HCT116 (cell line): ENCODE measurements around the gene ZFYVE27.

Experiments used
- ATF3 ChIP-seq: IDR thresholded peaks from 2 replicates; pipeline ENCODE4 v1.6.1; 2012
- CTCF ChIP-seq, 3 experiments: fragments of 200-600 bp in 1 of 3; sonication (generic) in 1 of 3; IDR thresholded peaks in 2 of 3; conservative IDR thresholded peaks in 1 of 3; 2 replicates each; pipeline ENCODE4 v1.5.1; 2012 to 2017; ENCODE audit warnings: low read depth in 2 of 3, low read length in 2 of 3, antibody characterized with exemption in 1 of 3, borderline replicate concordance in 1 of 3, control low read depth in 1 of 3, mild to moderate bottlenecking in 1 of 3, mixed read lengths in 1 of 3, mixed run types in 1 of 3, moderate library complexity in 1 of 3; ENCODE audit not compliant: insufficient read depth in 1 of 3
- EZH2 ChIP-seq: fragments of 200-600 bp; sonication (generic); IDR thresholded peaks from 2 replicates; pipeline ENCODE4 v1.6.1; 2017; ENCODE audit warnings: antibody characterized with exemption, mixed run types
- EZH2phosphoT487 ChIP-seq: fragments of 200-600 bp; IDR thresholded peaks from 2 replicates; pipeline ENCODE4 v1.6.1; 2018; ENCODE audit warnings: antibody characterized with exemption, borderline replicate concordance
- MAX ChIP-seq: IDR thresholded peaks from 2 replicates; pipeline ENCODE4 v1.6.1; 2012
- POLR2A ChIP-seq: IDR thresholded peaks from 2 replicates; pipeline ENCODE4 v1.7.0; 2011; ENCODE audit warnings: borderline replicate concordance; ENCODE audit not compliant: insufficient read depth, insufficient read length; ENCODE audit errors: extremely low read depth
- RAD21 ChIP-seq: IDR thresholded peaks from 2 replicates; pipeline ENCODE4 v1.6.1; 2012; ENCODE audit warnings: low read depth, mild to moderate bottlenecking
- SRF ChIP-seq: IDR thresholded peaks from 2 replicates; pipeline ENCODE4 v1.6.1; 2012; ENCODE audit warnings: low read depth
- ZBTB33 ChIP-seq: IDR thresholded peaks from 2 replicates; pipeline ENCODE4 v1.6.1; 2011; ENCODE audit warnings: mild to moderate bottlenecking, low read length, moderate library complexity; ENCODE audit not compliant: insufficient replicate concordance; ENCODE audit errors: extremely low read depth

- peak; percentile 86 for TF ChIP-seq SRF
- no peak for TF ChIP-seq MAX
- no peak for TF ChIP-seq CTCF (IDR thresholded peaks at IDR 0.05 in 2 of 3, conservative IDR thresholded peaks at IDR 0.05 in 1 of 3; ENCODE audit: borderline replicate concordance in 1 of 3, insufficient read depth in 1 of 3, low read depth in 2 of 3, low read length in 2 of 3)
- TF ChIP-seq ZBTB33, result no peak
- TF ChIP-seq POLR2A, result no peak
- no peak for TF ChIP-seq ATF3
- no peak for TF ChIP-seq EZH2
- TF ChIP-seq RAD21, result no peak
- no peak for TF ChIP-seq EZH2phosphoT487
Measured at GRCh38 chr10:97719602-97720001, 17.3 kb upstream of the ZFYVE27 start.
